ENCODE measurements around the gene WIPF2.
"Not testable (repeated sequence)": the region's sequence is repeated elsewhere in the genome, so short reads cannot be mapped to it uniquely, and the experiment has no call there.

WIPF2 gene

DNA sequence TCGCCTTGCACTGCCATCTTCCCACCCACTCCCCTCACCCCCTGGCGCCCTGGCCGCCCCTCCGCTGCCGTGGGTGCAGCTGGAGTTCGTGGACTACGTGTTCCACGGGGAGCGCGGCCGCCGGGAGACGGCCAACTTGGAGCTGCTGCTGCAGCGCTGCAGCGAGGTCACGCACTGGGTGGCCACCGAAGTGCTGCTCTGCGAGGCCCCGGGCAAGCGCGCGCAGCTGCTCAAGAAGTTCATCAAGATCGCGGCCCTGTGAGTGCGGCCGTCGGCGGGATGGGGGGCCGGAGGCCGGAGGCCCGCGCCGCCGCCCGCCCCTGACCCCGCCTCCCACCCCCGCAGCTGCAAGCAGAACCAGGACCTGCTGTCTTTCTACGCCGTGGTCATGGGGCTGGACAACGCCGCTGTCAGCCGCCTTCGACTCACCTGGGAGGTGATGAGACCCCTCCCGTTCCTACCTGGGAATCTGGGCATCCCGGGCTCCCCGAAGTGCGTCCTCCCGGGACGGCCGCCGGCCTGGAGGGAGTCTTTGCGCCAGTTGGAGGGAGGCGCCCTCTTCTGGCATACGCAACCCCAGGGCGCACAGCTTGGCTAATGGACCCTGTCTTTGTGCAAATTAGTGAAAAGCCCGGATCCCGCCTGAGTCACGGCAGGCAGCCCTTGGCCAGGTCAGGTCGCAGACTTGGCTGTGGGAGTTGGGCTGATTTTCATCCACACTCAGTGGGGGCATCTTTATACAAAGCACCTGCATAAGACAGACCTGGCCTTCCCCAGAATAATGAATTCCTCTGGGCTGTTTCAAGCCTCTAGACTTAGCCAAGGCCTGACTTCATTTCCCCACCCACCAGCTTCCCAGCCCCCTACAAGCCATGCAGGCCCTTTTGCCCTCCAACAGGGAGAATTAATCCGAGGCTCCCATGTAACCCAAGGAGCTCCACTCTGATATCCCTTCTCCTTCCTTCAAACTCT, 27.6 kb upstream of the WIPF2 start:
- peak; percentile 43 for DNase-seq (ENCODE audit: low read depth)

DNA sequence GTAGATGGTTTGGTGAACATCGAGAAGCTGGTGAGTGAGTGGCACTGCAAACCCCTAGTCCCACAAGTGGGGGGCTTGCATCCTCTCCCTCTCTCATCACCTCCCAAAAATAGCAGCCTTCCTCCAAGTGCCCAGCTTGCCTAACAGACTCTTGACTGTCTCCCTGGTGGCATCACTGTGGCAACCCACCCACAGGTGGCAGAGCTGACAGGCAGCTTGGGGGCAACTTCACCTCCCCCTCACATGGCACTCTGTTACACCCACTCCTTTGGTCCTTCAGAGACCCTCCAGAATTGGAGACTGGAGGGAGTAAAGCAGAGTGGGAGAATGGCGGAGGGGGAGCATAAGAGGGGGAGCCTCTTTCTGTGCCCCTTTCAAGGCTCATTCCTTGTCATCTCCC, 26.1 kb upstream of the WIPF2 start:
- DNase-seq (ENCODE audit: low read depth), result no peak

GRCh38 chr17:40194821-40195220, 24.3 kb upstream of the WIPF2 start:
- no peak for DNase-seq (ENCODE audit: low read depth)

DNA sequence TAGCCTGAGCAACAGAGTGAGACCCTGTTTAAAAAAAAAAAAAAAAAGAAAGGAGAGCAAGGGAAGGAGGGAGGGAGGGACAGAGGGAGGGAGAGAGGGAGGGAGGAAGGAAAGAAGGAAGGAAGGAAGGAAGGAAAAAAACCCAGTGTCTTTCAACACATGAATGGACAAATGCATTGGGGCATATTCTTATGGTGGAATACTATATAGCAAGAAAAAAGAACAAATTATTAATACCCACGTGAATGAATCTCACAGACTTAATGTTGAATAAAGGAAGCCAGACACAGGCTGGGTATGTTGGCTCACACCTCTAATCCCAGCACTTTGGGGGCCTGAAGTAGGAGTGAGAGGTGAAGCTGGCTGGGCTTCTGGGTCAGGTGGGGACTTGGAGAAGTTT, 21.6 kb upstream of the WIPF2 start:
- DNase-seq (ENCODE audit: low read depth), result no peak

DNA sequence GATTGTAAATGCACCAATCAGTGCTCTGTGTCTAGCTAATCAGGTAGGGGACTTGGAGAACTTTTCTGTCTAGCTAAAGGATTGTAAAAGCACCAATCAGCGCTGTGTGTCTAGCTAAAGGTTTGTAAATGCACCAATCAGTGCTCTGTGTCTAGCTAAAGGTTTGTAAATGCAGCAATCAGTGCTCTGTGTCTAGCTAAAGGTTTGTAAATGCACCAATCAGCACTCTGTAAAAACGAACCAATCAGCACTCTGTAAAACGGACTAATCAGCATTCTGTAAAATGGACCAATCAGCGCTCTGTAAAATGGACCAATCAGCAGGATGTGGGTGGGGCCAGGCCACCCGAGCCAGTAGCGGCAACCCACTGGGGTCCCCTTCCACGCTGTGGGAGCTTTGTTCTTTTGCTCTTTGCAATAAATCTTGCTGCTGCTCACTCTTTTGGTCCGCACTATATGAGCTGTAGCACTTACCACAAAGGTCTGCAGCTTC, 21.1 kb upstream of the WIPF2 start:
- DNase-seq (ENCODE audit: low read depth), result not testable (repeated sequence)

DNA sequence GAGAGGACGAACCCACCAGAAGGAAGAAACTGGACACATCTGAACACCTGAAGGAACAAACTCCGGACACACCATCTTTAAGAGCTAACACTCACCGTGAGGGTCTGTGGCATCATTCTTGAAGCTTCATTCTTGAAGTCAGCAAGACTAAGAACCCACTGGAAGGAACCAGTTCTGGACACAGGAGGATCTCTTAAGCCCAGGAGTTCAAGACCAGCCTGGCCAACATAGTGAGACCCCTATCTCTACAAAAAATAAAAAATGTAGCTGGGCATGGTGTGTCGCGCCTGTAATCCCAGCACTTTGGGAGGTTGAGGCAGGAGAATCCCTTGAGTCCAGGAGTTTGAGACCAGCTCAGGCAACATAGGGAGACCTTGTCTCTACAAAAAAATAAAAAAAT, 20.5 kb upstream of the WIPF2 start:
- DNase-seq (ENCODE audit: low read depth), result no peak

DNA sequence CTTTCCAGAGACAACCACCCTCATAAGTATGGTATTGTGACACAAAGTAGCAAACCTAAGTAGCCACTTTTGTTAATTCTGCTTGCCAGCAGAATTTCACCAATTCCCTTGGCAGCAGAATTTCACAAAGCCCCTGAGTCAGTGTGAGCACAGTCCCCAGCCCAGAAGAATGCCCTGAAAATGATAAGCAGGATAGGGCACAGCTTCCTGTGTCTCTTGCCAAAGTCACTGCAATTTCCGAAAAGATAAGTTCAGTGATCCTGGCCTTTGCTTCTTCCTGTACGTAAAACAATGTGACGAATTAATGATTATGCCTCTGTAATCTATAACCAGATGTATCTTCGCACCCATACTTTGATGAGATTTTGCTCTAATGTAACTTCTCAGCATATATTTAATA, 16.0 kb upstream of the WIPF2 start:
- DNase-seq (ENCODE audit: low read depth), result no peak

GRCh38 chr17:40206193-40206592, 12.9 kb upstream of the WIPF2 start:
- DNase-seq (ENCODE audit: low read depth), result not testable (repeated sequence)

GRCh38 chr17:40209404-40210093, 9.6 kb upstream of the WIPF2 start:
- no peak for DNase-seq (ENCODE audit: low read depth)

GRCh38 chr17:40213914-40214313, 5.2 kb upstream of the WIPF2 start:
- not testable (repeated sequence) for DNase-seq (ENCODE audit: low read depth)

- no peak for DNase-seq (ENCODE audit: low read depth)
Measured at GRCh38 chr17:40218006-40218739, 931 bp upstream of the WIPF2 start.

- no peak for DNase-seq (ENCODE audit: low read depth)
Measured at GRCh38 chr17:40219594-40220338, 662 bp downstream of the WIPF2 start.

DNA sequence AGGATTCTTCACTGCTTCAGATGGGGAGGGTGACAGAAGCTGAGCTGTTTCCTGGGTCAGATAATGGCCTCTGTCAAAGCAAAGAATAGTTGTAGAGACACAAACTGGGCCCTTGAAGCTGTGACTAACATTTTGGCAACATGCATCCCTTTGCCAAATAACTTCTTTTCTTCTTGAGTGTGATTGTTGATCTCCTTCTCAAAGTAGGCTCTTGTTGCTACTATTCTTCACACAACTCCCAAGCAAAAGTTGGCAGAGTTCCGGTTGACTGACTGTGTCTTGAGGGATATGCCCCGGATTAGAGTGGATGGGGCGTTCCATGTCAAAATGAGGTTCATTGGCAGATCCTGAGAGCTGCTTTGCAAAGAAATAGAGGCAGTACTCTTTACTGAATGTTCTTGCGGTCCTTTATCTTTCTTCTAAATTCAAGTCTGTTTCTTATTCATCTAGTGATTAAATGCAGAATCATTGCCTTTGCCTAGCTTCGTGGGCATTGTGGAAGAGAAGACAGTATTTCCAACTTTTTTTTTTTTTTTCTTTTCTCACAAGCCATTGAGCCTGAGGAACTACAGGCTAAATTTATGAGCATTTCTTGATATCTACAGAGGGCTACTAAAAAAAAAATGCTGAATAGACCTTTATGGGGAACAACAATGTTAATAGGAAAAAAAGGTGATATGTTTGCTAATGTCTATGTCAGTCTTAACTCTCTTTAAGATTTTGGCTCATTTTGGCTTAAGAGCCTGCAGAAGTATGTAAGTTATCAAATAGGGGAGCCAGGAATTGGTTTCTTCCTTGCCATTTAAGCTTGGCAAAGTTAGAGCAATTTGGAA, 5.8 kb downstream of the WIPF2 start:
- DNase-seq (ENCODE audit: low read depth), result no peak

DNA sequence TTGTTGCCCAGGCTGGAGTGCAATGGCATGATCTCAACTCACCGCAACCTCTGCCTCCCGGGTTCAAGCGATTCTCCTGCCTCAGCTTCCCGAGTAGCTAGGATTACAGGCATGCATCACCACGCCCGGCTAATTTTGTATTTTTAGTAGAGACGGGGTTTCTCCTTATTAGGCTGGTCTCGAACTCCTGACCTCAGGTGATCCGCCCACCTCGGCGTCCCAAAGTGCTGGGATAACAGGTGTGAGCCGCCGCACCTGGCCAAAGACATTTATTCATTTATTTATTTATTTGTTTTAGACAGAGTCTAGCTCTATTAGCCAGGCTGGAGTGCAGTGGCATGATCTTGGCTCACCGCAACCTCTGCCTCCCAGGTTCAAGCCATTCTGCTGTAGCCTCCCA, 10.0 kb downstream of the WIPF2 start:
- DNase-seq (ENCODE audit: low read depth), result not testable (repeated sequence)

DNA sequence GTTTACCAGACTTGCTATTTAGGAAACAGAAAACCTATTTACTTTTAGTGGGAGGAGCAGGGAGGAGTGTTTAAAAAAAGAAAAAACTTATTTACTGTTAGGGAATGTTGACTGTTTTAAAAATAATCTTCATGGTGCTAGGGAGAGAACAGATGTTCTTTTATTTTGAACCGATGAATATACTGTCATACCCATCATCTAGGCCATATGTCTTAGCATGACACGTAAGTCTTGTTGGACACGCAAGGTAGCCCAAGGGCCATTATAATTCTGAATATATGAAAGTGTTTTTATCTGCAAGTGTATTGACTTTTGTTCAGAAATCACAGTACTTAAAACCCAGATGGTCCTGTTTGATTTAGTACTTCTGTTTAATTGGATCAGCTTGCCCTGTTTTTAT, 11.6 kb downstream of the WIPF2 start:
- DNase-seq (ENCODE audit: low read depth), result no peak

DNA sequence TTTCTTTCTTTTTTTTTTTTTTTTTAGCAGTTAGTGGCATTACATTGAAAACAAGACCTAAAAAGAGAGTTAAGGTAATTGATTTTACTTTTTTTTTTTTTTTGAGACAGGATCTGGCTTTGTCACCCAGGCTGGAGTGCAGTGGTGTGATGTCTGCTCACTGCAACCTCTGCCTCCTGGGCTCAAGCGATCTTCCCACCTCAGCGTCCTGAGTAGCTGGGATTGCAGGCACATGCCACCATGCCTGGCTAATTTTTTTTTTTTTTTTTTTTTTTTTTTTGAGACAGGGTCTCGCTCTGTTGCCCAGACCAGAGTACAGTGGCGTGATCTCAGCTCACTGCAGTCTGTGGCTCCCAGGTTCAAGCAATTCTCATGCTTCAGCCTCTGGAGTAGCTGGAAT, 12.8 kb downstream of the WIPF2 start:
- DNase-seq (ENCODE audit: low read depth), result not testable (repeated sequence)

- DNase-seq (ENCODE audit: low read depth), result no peak
Measured at GRCh38 chr17:40241252-40241834, 22.2 kb downstream of the WIPF2 start.

GRCh38 chr17:40242774-40243173, 23.7 kb downstream of the WIPF2 start:
- no peak for DNase-seq (ENCODE audit: low read depth)

GRCh38 chr17:40243761-40244160, 24.7 kb downstream of the WIPF2 start:
- DNase-seq (ENCODE audit: low read depth), result no peak

GRCh38 chr17:40244255-40244654, 25.2 kb downstream of the WIPF2 start:
- no peak for DNase-seq (ENCODE audit: low read depth)

Data from activated gamma-delta T cell treated with anti-CD3 and anti-CD28 coated beads, Interleukin-2, amount 50 U/mL, for 16 hours (primary cell).